ENCODE data around the gene SOD2. TPM values are rescaled to one million over a fixed set of nuclear protein-coding genes. Genes with fewer than 3 reads are reported as not detected.
"Not testable (repeated sequence)": the region's sequence is repeated elsewhere in the genome, so short reads cannot be mapped to it uniquely, and the experiment has no call there.

The SOD2 gene
- polyA plus RNA-seq, 4 donors = 110 to 126 (median 119) TPM

- DNase-seq (ENCODE audit: low read depth in 4 of 4, low spot score in 3 of 4) = no peak
Observed at GRCh38 chr6:159684013-159684304, 9.1 kb downstream of the SOD2 start.

GRCh38 chr6:159682810-159683209 lies 10.2 kb downstream of the SOD2 start:
- no peak for DNase-seq (ENCODE audit: low read depth in 4 of 4, low spot score in 3 of 4)

- no peak for DNase-seq (ENCODE audit: low read depth in 4 of 4, low spot score in 3 of 4)
Observed at GRCh38 chr6:159682295-159682694, 10.7 kb downstream of the SOD2 start.

- DNase-seq (ENCODE audit: low read depth in 4 of 4, low spot score in 3 of 4) = no peak
Observed at GRCh38 chr6:159681191-159681880, 11.7 kb downstream of the SOD2 start.

GRCh38 chr6:159680104-159680503 lies 12.9 kb downstream of the SOD2 start:
- no peak for DNase-seq (ENCODE audit: low read depth in 4 of 4, low spot score in 3 of 4)

GRCh38 chr6:159679091-159680077 lies 13.7 kb downstream of the SOD2 start:
- DNase-seq (ENCODE audit: low read depth in 4 of 4, low spot score in 3 of 4) = no peak

GRCh38 chr6:159678574-159678973 lies 14.5 kb downstream of the SOD2 start:
- DNase-seq (ENCODE audit: low read depth in 4 of 4, low spot score in 3 of 4) = no peak

GRCh38 chr6:159677506-159678165 lies 15.4 kb downstream of the SOD2 start:
- no peak for DNase-seq (ENCODE audit: low read depth in 4 of 4, low spot score in 3 of 4)

GRCh38 chr6:159676890-159677505 lies 16.0 kb downstream of the SOD2 start:
- DNase-seq (ENCODE audit: low read depth in 4 of 4, low spot score in 3 of 4) = no peak

GRCh38 chr6:159676236-159676635 lies 16.8 kb downstream of the SOD2 start:
- DNase-seq (ENCODE audit: low read depth in 4 of 4, low spot score in 3 of 4) = not testable (repeated sequence)

GRCh38 chr6:159665868-159666635 lies 27.0 kb downstream of the SOD2 start:
- no peak for DNase-seq (ENCODE audit: low read depth in 4 of 4, low spot score in 3 of 4)

- DNase-seq (ENCODE audit: low read depth in 4 of 4, low spot score in 3 of 4) = not testable (repeated sequence)
Observed at GRCh38 chr6:159663368-159663889, 29.6 kb downstream of the SOD2 start.

GRCh38 chr6:159661977-159662376 lies 31.1 kb downstream of the SOD2 start:
- not testable (repeated sequence) for DNase-seq (ENCODE audit: low read depth in 4 of 4, low spot score in 3 of 4)

- no peak for DNase-seq (ENCODE audit: low read depth in 4 of 4, low spot score in 3 of 4)
Observed at GRCh38 chr6:159655409-159655988, 37.5 kb downstream of the SOD2 start.

GRCh38 chr6:159654483-159655098 lies 38.5 kb downstream of the SOD2 start:
- peak; percentile 32 to 52 (median 50) for DNase-seq (ENCODE audit: low read depth in 4 of 4, low spot score in 3 of 4)

- no peak for DNase-seq (ENCODE audit: low read depth in 4 of 4, low spot score in 3 of 4)
Observed at GRCh38 chr6:159650314-159650713, 42.7 kb downstream of the SOD2 start.

- DNase-seq (ENCODE audit: low read depth in 4 of 4, low spot score in 3 of 4) = no peak
Observed at GRCh38 chr6:159649441-159649840, 43.6 kb downstream of the SOD2 start.

- peak in 2 of 4 donors; percentile 22 for DNase-seq (ENCODE audit: low read depth in 4 of 4, low spot score in 3 of 4)
Observed at GRCh38 chr6:159646733-159647132, 46.3 kb downstream of the SOD2 start.

GRCh38 chr6:159646116-159646515 lies 46.9 kb downstream of the SOD2 start:
- DNase-seq (ENCODE audit: low read depth in 4 of 4, low spot score in 3 of 4) = no peak

All from right renal pelvis (tissue), 4 donors.